ENCODE data around the gene TSPAN18. TPM values are rescaled to one million over a fixed set of nuclear protein-coding genes. Genes with fewer than 3 reads are reported as not detected.

TSPAN18 gene
- total RNA-seq, 1 experiment from 2014 or later: 18.3 TPM

DNA sequence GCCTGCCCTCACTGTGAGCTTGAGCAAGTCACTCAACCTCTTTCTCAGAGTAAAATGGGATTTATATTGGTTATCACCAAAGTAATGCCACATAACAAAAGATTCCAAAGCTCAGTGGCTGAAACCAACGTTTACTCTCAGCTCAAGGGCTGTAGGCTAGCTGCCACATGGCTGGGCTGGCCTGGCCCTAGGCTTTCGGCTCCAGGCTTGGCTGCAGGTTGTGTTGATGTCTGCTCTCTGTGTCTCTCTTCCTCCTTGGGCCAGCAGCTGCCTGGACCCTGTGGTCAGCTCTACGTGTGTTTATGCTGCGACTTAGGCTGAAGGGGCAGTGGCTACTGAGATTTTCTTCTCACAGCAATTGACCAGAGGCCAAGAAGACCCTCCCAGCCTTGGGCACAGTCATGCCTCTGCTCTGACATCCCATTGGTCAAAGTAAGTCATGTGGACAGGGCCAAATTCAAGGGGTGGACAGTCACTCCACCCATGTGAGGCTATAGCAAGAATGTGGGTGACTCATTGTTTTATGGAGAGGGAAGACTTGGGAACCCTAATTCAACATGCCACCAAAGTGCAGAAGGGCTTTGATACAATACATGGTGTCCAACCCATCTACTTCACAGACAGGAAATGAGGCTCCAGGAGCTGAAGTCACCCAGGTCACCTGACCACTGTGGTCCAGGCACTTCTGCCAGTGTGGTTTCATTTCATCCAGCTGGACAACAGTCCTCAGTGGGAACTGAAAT, 90.6 kb downstream of the TSPAN18 start:
- Histone ChIP-seq H3K9ac (ENCODE audit: low read length) (no peak overlapping the region), H3K27ac (ENCODE audit: low read depth, low read length) (no peak overlapping the region), H3K36me3 (ENCODE audit: control insufficient read depth in 1 of 2, insufficient read depth in 2 of 2, low read length in 2 of 2) (no peaks in the 10 kb centered on the region), H3K4me3 (replicated peaks in 1 of 2; ENCODE audit: low read depth in 1 of 2, low read length in 2 of 2) (no peak overlapping the region), H3K79me2 (ENCODE audit: insufficient read depth, low read length) (no peaks in the 10 kb centered on the region), H3K9me2 (ENCODE audit: insufficient read depth) (no peaks in the 10 kb centered on the region), H3K4me1 (ENCODE audit: control insufficient read depth in 1 of 2, insufficient read depth in 2 of 2, low read length in 2 of 2) (no peaks in the 10 kb centered on the region), H3K4me2 (ENCODE audit: low read length) (no peak overlapping the region), H3K27me3 (ENCODE audit: insufficient read depth, low read length) (no peaks in the 10 kb centered on the region), H3K9me3 (ENCODE audit: control insufficient read depth in 1 of 2, insufficient read depth in 1 of 2, low read depth in 1 of 2, low read length in 2 of 2) (no peaks in the 10 kb centered on the region), H4K20me1 (ENCODE audit: insufficient read depth) (no peaks in the 10 kb centered on the region), H2AFZ (ENCODE audit: low read depth, low read length, poor library complexity, severe bottlenecking) (no peak overlapping the region)
- ChIA-PET RAD21 (ENCODE audit: low non-redundant PET in 1 of 2, low total read pairs in 2 of 2, uncharacterized antibody in 2 of 2, unreplicated experiment in 2 of 2) (no interaction called here), POLR2A (no interaction called here), CTCF (no interaction called here)
- TF ChIP-seq POLR2AphosphoS5 (IDR thresholded peaks at IDR 0.05; ENCODE audit: low read depth, low read length) (no peak), SRF (IDR thresholded peaks at IDR 0.05; ENCODE audit: low read depth) (no peak), CBX3 (IDR thresholded peaks at IDR 0.05; ENCODE audit: low read depth) (no peak), EZH2 (IDR thresholded peaks at IDR 0.05) (no peak), SP1 (IDR thresholded peaks at IDR 0.05; ENCODE audit: low read depth) (no peak), ATF3 (IDR thresholded peaks at IDR 0.05) (no peak), JUND (IDR thresholded peaks at IDR 0.05) (no peak), YY1 (IDR thresholded peaks at IDR 0.05; ENCODE audit: extremely low read depth, insufficient replicate concordance, low read depth, low read length) (no peak)
- intact Hi-C loops (cut with micrococcal nuclease): no loop called here
- BruUV-seq (replicated peaks): no TSS peak
- DNase-seq (ENCODE audit: low read depth, low spot score) (no peak), ATAC-seq (no peak)

DNA sequence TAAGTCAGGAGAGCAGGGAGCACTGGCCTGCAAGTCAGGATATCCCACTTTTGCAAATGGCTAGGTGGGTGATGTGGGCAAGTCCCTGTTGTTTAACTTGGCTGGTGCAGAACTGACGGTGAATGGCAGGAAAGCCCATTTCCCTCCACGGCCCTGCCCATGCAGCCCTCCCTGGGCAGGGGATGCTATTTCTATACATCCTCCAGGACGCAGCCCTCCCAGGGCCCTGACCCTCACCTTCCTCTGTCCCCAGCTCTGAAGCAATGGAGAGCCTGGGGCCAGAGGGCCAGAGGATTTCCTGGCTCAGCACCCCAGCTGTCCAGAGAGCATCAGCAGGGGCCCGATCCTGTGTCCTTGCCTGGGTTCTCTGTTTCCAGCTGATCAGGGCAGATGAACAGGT, 91.3 kb downstream of the TSPAN18 start:
- Histone ChIP-seq H3K9ac (ENCODE audit: low read length) (no peak overlapping the region), H4K20me1 (ENCODE audit: insufficient read depth) (no peaks in the 10 kb centered on the region), H3K4me3 (replicated peaks in 1 of 2; ENCODE audit: low read depth in 1 of 2, low read length in 2 of 2) (no peak overlapping the region), H3K27me3 (ENCODE audit: insufficient read depth, low read length) (no peaks in the 10 kb centered on the region), H3K4me2 (ENCODE audit: low read length) (no peak overlapping the region), H3K9me3 (ENCODE audit: control insufficient read depth in 1 of 2, insufficient read depth in 1 of 2, low read depth in 1 of 2, low read length in 2 of 2) (no peaks in the 10 kb centered on the region; a peak in 1 of 4 replicates), H3K36me3 (ENCODE audit: control insufficient read depth in 1 of 2, insufficient read depth in 2 of 2, low read length in 2 of 2) (no peaks in the 10 kb centered on the region), H3K79me2 (ENCODE audit: insufficient read depth, low read length) (no peaks in the 10 kb centered on the region), H3K9me2 (ENCODE audit: insufficient read depth) (no peaks in the 10 kb centered on the region), H2AFZ (ENCODE audit: low read depth, low read length, poor library complexity, severe bottlenecking) (no peak overlapping the region), H3K27ac (ENCODE audit: low read depth, low read length) (no peak overlapping the region), H3K4me1 (ENCODE audit: control insufficient read depth in 1 of 2, insufficient read depth in 2 of 2, low read length in 2 of 2) (no peaks in the 10 kb centered on the region)
- ChIA-PET POLR2A (no interaction called here), RAD21 (ENCODE audit: low non-redundant PET in 1 of 2, low total read pairs in 2 of 2, uncharacterized antibody in 2 of 2, unreplicated experiment in 2 of 2) (no interaction called here), CTCF (no interaction called here)
- no TSS peak for BruUV-seq (replicated peaks)
- intact Hi-C loops (cut with micrococcal nuclease): no loop called here
- ATAC-seq (no peak), DNase-seq (ENCODE audit: low read depth, low spot score) (no peak)
- TF ChIP-seq CEBPB (IDR thresholded peaks at IDR 0.05; ENCODE audit: low read depth) (no peak), ZBTB33 (IDR thresholded peaks at IDR 0.05; ENCODE audit: extremely low read depth, insufficient replicate concordance, low read length) (no peak), EGR1 (IDR thresholded peaks at IDR 0.05; ENCODE audit: low read depth) (no peak), CTCF (IDR thresholded peaks at IDR 0.05 in 2 of 3, conservative IDR thresholded peaks at IDR 0.05 in 1 of 3; ENCODE audit: borderline replicate concordance in 1 of 3, insufficient read depth in 1 of 3, low read depth in 2 of 3, low read length in 2 of 3) (no peak), SP1 (IDR thresholded peaks at IDR 0.05; ENCODE audit: low read depth) (no peak), CBX3 (IDR thresholded peaks at IDR 0.05; ENCODE audit: low read depth) (no peak), JUND (IDR thresholded peaks at IDR 0.05) (no peak), SRF (IDR thresholded peaks at IDR 0.05; ENCODE audit: low read depth) (no peak), POLR2A (IDR thresholded peaks at IDR 0.05; ENCODE audit: borderline replicate concordance, extremely low read depth, insufficient read depth, insufficient read length) (no peak), ZFX (IDR thresholded peaks at IDR 0.05) (no peak), TCF7L2 (IDR thresholded peaks at IDR 0.05; ENCODE audit: borderline replicate concordance, extremely low read depth, insufficient read depth, insufficient read length) (no peak)

Measured in HCT116 (cell line).